Loucy (cell line): ENCODE data around the gene C22orf31.

ENCODE experiments used
- EZH2phosphoT487 ChIP-seq: fragments of 200-600 bp; IDR thresholded peaks from 2 replicates; pipeline ENCODE4 v1.6.1; 2018; ENCODE audit warnings: antibody characterized with exemption, mild to moderate bottlenecking, moderate library complexity, borderline replicate concordance
- TF ChIP-seq, protein P1 (sequence below): fragments of 200-600 bp; sonication (generic); conservative IDR thresholded peaks from 2 replicates; pipeline ENCODE4 v1.5.1; 2014; ENCODE audit warnings: mild to moderate bottlenecking, antibody characterized with exemption, low read length

DNA sequence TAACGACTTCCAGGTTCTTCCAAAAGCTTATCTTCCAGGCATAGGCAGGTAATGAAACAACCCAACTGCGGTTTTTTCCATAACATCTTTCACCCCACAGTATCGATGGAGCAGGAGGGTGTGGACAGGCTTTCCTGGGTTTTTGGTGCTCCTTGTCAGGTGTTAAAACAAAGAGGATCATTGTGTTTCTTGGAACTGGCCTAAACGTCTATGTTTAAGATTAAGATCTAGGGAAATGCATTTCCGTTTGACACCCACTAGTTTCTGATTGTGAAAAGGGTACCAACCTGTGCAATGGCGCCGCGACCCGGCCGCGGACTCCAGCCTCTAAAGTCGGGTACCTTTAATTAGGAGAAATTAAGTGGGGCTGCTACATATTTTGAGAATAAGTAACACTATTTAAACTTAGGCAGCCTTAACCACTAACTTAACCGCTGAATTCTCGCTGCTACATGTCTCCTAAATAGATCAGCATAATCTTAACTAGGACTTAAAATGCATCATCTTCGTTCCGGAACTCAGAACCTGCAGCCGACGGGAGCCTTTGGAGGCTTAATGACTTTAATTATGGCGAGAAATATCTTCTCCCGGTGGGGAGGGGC lies 31.5 kb downstream of the C22orf31 start:
- TF ChIP-seq EZH2phosphoT487 = no peak
- TF ChIP-seq, protein P1, sequence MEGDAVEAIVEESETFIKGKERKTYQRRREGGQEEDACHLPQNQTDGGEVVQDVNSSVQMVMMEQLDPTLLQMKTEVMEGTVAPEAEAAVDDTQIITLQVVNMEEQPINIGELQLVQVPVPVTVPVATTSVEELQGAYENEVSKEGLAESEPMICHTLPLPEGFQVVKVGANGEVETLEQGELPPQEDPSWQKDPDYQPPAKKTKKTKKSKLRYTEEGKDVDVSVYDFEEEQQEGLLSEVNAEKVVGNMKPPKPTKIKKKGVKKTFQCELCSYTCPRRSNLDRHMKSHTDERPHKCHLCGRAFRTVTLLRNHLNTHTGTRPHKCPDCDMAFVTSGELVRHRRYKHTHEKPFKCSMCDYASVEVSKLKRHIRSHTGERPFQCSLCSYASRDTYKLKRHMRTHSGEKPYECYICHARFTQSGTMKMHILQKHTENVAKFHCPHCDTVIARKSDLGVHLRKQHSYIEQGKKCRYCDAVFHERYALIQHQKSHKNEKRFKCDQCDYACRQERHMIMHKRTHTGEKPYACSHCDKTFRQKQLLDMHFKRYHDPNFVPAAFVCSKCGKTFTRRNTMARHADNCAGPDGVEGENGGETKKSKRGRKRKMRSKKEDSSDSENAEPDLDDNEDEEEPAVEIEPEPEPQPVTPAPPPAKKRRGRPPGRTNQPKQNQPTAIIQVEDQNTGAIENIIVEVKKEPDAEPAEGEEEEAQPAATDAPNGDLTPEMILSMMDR = peak; percentile 23; the same call in 1 of the 2 replicates
